NB4 (cell line): ENCODE measurements around the gene CRTC2.

Source experiments
- MYC ChIP-seq: IDR thresholded peaks from 2 replicates; pipeline ENCODE4 v1.6.1; 2011; ENCODE audit warnings: low read depth, low read length
- TF ChIP-seq, protein P1 (sequence below): IDR thresholded peaks from one replicate; pipeline ENCODE4 v1.5.1; 2012; ENCODE audit warnings: low read depth, low read length

DNA sequence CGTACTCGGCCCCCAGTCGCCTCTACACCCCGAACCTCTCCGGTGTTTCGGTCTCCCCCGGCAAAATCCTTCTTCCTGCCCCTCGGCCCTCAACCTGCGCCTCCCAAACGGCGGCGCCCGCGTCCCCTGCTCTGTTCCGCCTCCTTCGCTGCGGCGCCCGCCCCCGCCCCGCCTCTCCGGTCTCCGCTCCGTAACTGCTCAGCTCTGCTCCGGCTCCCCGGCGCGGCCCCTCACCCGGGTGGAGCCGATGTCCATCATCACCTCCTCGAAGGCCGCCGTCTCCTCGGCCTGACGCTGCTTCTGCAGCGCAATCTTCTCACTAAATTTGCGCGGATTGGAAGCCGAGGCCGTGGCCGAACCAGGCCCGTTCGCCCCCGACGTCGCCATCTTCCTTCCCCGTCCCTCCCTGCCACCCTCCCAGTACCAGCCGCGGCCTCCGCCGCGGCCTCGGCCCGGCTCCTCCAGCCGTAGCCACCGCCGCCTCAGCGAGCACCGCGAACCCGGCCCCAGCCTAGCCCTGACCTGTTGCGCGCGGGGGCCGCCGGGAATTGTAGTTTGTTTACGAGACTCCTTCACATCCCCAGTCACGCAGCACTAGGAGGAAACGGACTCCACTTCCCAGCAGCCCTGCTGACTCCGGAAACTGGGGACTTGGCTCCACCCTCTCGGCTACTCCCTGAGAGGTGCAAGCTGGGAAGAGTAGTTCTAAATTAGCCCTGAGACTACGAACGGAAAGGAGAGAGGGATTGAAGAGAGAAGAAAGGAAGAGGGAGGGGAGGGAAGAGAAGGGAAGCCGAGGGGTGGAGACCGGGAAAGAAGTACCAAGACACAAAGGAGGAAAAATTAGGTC is at the start of gene CRTC2:
- peak; percentile 34; the same call in 1 of the 2 replicates for TF ChIP-seq MYC
- TF ChIP-seq, protein P1, sequence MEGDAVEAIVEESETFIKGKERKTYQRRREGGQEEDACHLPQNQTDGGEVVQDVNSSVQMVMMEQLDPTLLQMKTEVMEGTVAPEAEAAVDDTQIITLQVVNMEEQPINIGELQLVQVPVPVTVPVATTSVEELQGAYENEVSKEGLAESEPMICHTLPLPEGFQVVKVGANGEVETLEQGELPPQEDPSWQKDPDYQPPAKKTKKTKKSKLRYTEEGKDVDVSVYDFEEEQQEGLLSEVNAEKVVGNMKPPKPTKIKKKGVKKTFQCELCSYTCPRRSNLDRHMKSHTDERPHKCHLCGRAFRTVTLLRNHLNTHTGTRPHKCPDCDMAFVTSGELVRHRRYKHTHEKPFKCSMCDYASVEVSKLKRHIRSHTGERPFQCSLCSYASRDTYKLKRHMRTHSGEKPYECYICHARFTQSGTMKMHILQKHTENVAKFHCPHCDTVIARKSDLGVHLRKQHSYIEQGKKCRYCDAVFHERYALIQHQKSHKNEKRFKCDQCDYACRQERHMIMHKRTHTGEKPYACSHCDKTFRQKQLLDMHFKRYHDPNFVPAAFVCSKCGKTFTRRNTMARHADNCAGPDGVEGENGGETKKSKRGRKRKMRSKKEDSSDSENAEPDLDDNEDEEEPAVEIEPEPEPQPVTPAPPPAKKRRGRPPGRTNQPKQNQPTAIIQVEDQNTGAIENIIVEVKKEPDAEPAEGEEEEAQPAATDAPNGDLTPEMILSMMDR, result no peak
